IgD-negative memory B cell (primary cell): Measurements from ENCODE around the gene SSH2. TPM values are rescaled to one million over a fixed set of nuclear protein-coding genes. Genes with fewer than 3 reads are reported as not detected.
"Not testable (repeated sequence)": the region's sequence is repeated elsewhere in the genome, so short reads cannot be mapped to it uniquely, and the experiment has no call there.

ENCODE experiments used
- H3K27ac Mint-ChIP-seq, 3 donors: one replicate each; pipeline ENCODE4 v1.8.0; 2020 to 2022; ENCODE audit warnings: mild to moderate bottlenecking in 3 of 3, mixed read lengths in 3 of 3, moderate library complexity in 1 of 3
- H3K27me3 Mint-ChIP-seq: one replicate; pipeline ENCODE4 v1.8.0; 2021; ENCODE audit warnings: mixed read lengths
- H3K36me3 Mint-ChIP-seq: one replicate; pipeline ENCODE4 v1.8.0; 2020; ENCODE audit warnings: mild to moderate bottlenecking, mixed read lengths
- H3K4me1 Mint-ChIP-seq, 3 donors: one replicate each; pipeline ENCODE4 v1.8.0; 2020 to 2022; ENCODE audit warnings: mixed read lengths in 3 of 3, mild to moderate bottlenecking in 1 of 3
- H3K4me3 Mint-ChIP-seq, 4 donors: one replicate each; pipeline ENCODE4 v1.8.0; 2020 to 2022; ENCODE audit warnings: mild to moderate bottlenecking in 4 of 4, mixed read lengths in 4 of 4, moderate library complexity in 3 of 4
- H3K9me3 Mint-ChIP-seq, 3 donors: one replicate each; pipeline ENCODE4 v1.8.0; 2020 to 2021; ENCODE audit warnings: mixed read lengths in 3 of 3, mild to moderate bottlenecking in 1 of 3
- polyA plus RNA-seq: library from polyadenylated mRNA; unstranded; fragments of 300-500 nt; fragmentation: Illumina TruSeq; gene quantifications from one replicate; pipeline ENCODE4 v1.2.3, GENCODE V29; 2021

The SSH2 gene
- polyA plus RNA-seq, 1 donor from 2014 or later: 51.6 TPM

DNA sequence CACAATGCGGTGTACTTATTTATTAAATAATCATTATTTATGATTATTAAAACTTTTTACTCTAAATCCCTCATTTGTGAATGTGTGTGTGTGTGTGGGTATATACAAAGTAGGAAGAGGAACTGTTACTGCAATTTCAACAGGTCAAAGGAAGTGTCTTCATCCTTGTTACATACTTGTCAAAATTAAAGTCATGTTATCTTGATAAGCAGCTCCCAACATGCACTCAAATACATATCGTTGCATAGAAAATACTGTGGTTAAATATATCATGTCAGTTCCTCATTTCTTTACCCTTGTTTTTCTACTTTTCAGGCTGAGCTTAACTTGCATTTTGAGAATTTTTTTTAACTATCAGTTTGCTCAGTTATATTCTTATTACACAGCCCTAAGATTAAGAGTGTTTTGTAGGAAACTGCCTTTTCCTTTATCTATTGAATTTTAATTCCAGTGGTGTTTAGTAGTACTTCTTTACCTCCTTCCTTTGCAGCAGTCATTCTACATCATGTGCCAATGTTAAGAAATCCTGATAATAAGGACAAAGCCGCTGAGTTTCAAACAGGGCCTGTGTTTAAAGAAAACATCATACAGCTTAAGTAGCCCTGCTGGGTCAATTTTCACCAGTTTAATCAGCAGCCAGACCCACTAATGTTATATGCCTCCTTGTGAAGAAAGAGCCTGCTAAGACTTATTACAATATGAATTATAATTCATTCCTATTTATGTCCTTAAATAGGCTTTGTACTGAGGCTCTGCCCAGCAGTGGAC is 18.6 kb upstream of the SSH2 start:
- Mint-ChIP-seq H3K4me3 (peak overlapping the region in 1 of 4 donors; percentile 15), H3K27me3 (no peaks in the 10 kb centered on the region), H3K36me3 (no peaks in the 10 kb centered on the region), H3K9me3 (peaks cover 0 to 4% (median 3%) of the 10 kb centered on the region in 3 donors), H3K27ac (peak overlapping the region in 1 of 3 donors; percentile 26), H3K4me1 (peaks cover 10 to 20% (median 11%) of the 10 kb centered on the region in 3 donors)

GRCh38 chr17:29945281-29945680 is 15.3 kb upstream of the SSH2 start:
- Mint-ChIP-seq H3K27me3 (no peaks in the 10 kb centered on the region), H3K9me3 (no peaks in the 10 kb centered on the region), H3K4me1 (peaks cover 10 to 20% (median 11%) of the 10 kb centered on the region in 3 donors), H3K4me3 (no peak overlapping the region), H3K36me3 (no peaks in the 10 kb centered on the region), H3K27ac (no peak overlapping the region)

DNA sequence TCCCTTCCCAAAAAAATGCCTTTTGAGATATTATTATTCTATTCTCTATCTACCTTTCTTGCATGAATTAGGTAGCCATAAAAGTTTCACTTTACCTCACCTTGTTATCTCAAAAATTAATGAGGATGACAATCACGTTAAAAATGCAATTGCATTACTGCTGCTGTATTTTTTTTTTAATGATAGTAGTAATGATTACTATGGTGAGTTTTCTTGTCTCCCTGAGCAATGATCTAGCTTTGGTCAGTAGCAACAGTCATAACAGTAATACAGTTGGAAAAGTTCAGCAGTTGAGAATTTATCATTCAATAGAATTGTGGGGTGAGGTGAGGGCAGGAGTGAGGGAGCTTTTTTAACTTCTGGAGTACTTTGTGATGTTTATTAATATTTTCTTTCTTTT is 11.3 kb upstream of the SSH2 start, which contains the start of gene EFCAB5:
Gene EFCAB5 (plus strand): TSS at position 301 of the 400 bp plus-strand sequence. CDS start 163 bp downstream, outside the sequence.
- Mint-ChIP-seq H3K36me3 (no peaks in the 10 kb centered on the region), H3K9me3 (no peaks in the 10 kb centered on the region), H3K4me3 (no peak within 1 kb of the TSS), H3K4me1 (peaks cover 0 to 2% (median 0%) of the 10 kb centered on the region in 3 donors), H3K27ac (peak within 1 kb of the TSS in 1 of 3 donors; percentile 63), H3K27me3 (no peaks in the 10 kb centered on the region)

- peaks cover 1% of the 10 kb centered on the region for H3K36me3 Mint-ChIP-seq
- H3K4me1 Mint-ChIP-seq: peaks cover 0 to 5% (median 0%) of the 10 kb centered on the region in 3 donors
- no peaks in the 10 kb centered on the region for H3K27me3 Mint-ChIP-seq
- H3K9me3 Mint-ChIP-seq: no peaks in the 10 kb centered on the region
- no peak overlapping the region for H3K4me3 Mint-ChIP-seq
- no peak overlapping the region for H3K27ac Mint-ChIP-seq
Measured at GRCh38 chr17:29936724-29937123, 6.7 kb upstream of the SSH2 start.

DNA sequence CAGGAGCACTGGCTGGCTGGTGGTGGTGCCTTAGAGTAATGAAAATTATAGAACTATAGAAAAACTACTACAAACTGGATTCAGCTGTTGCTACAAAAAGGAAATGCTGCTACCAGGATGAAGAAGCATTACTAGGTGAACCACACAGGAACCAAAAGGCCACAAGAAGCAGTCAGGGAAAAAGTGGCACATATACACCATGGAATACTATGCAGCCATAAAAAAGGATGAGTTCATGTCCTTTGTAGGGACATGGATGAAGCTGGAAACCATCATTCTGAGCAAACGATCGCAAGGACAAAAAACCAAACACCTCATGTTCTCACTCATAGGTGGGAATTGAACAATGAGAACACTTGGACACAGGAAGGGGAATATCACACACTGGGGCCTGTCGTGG is 5.9 kb upstream of the SSH2 start:
- not testable (repeated sequence) for H3K4me3 Mint-ChIP-seq, H3K9me3 Mint-ChIP-seq, H3K4me1 Mint-ChIP-seq, H3K36me3 Mint-ChIP-seq, H3K27ac Mint-ChIP-seq, H3K27me3 Mint-ChIP-seq

- H3K27me3 Mint-ChIP-seq: no peaks in the 10 kb centered on the region
- H3K36me3 Mint-ChIP-seq: peaks cover 1% of the 10 kb centered on the region
- H3K4me3 Mint-ChIP-seq: no peak overlapping the region
- no peaks in the 10 kb centered on the region for H3K9me3 Mint-ChIP-seq
- H3K4me1 Mint-ChIP-seq: peaks cover 0 to 10% (median 4%) of the 10 kb centered on the region in 3 donors
- H3K27ac Mint-ChIP-seq: no peak overlapping the region
Measured at GRCh38 chr17:29933379-29933778, 3.4 kb upstream of the SSH2 start.

DNA sequence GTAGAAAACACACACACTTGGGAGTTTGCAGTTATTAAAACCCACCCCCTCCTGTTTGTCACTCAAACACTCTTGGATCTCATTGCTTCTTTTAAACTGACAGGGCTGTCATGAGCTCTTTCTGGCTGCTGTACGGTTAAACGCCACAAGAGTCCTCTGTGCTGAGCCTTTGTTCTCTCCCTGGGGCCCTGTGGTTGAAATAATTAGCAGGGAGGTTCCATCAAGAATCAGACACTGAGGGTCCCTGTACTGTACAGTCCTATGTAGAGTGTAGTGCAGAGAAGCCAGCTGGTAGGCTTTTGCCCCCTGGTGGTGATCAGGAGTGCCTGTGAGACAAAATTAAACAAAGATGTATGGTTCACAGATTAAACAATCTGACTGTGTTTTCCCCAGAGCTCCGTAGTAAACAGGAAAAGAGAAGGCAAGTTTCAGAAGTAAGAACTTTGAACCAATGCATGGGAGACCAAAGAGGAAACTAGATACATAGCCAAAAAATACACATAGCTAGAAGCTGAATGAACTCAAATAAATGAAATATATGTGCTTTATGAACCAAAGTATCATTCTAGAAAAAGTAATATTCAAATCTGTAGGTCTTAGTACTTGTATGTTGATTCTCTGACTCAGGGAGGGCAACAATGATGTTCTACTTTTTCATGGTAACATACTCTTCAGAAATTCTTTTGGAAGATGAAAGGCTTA is 1.4 kb upstream of the SSH2 start:
- Mint-ChIP-seq H3K27me3 (no peaks in the 10 kb centered on the region), H3K27ac (no peak overlapping the region), H3K9me3 (no peaks in the 10 kb centered on the region), H3K4me3 (no peak overlapping the region), H3K36me3 (peaks cover 3% of the 10 kb centered on the region), H3K4me1 (peaks cover 13 to 28% (median 21%) of the 10 kb centered on the region in 3 donors)

- peaks cover 13 to 28% (median 23%) of the 10 kb centered on the region in 3 donors for H3K4me1 Mint-ChIP-seq
- no peak overlapping the region for H3K4me3 Mint-ChIP-seq
- peaks cover 2% of the 10 kb centered on the region for H3K36me3 Mint-ChIP-seq
- no peak overlapping the region for H3K27ac Mint-ChIP-seq
- no peaks in the 10 kb centered on the region for H3K27me3 Mint-ChIP-seq
- no peaks in the 10 kb centered on the region for H3K9me3 Mint-ChIP-seq
Measured at GRCh38 chr17:29930409-29931010, 482 bp upstream of the SSH2 start.

GRCh38 chr17:29929006-29929532 is 959 bp downstream of the SSH2 start:
- Mint-ChIP-seq H3K27ac (no peak overlapping the region), H3K4me1 (peaks cover 13 to 28% (median 25%) of the 10 kb centered on the region in 3 donors)

GRCh38 chr17:29927546-29927945 is 2.5 kb downstream of the SSH2 start:
- Mint-ChIP-seq H3K4me1 (peaks cover 13 to 25% (median 23%) of the 10 kb centered on the region in 3 donors), H3K36me3 (peaks cover 2% of the 10 kb centered on the region), H3K27ac (no peak overlapping the region), H3K27me3 (no peaks in the 10 kb centered on the region), H3K4me3 (peak overlapping the region in 2 of 4 donors; percentile 23 to 50), H3K9me3 (no peaks in the 10 kb centered on the region)

More at GRCh38 chr17:29929006-29929532, 959 bp downstream of the SSH2 start:
- no peak overlapping the region for H3K4me3 Mint-ChIP-seq
- peaks cover 2% of the 10 kb centered on the region for H3K36me3 Mint-ChIP-seq
- H3K27me3 Mint-ChIP-seq: no peaks in the 10 kb centered on the region
- no peaks in the 10 kb centered on the region for H3K9me3 Mint-ChIP-seq

DNA sequence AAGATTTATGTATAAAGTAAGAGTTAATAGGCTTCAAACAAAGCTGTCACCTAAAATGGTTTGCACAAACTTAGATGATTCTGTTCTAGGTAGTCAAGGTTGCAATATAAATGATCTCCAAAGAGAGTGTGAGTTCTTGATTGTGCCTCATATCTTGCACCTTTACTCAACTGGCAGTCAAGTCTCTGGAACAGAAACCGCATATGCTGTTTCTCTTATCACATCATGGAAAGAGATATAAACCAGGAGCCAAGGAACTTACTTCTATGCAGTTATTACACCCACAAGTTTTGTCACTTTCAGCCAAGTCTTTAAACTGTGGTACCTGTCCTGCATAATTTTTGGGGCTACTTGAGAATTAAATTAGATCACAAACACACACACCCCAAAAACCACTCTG is 5.2 kb downstream of the SSH2 start:
- H3K27me3 Mint-ChIP-seq: no peaks in the 10 kb centered on the region
- H3K27ac Mint-ChIP-seq: no peak overlapping the region
- H3K9me3 Mint-ChIP-seq: no peaks in the 10 kb centered on the region
- H3K4me3 Mint-ChIP-seq: no peak overlapping the region
- H3K36me3 Mint-ChIP-seq: peaks cover 2% of the 10 kb centered on the region
- H3K4me1 Mint-ChIP-seq: peaks cover 13 to 31% (median 26%) of the 10 kb centered on the region in 3 donors

- Mint-ChIP-seq H3K27me3 (no peaks in the 10 kb centered on the region), H3K9me3 (no peaks in the 10 kb centered on the region), H3K36me3 (peaks cover 3% of the 10 kb centered on the region), H3K4me3 (peak overlapping the region in 1 of 4 donors; percentile 81), H3K27ac (peak overlapping the region in 1 of 3 donors; percentile 86), H3K4me1 (peaks cover 20 to 33% (median 30%) of the 10 kb centered on the region in 3 donors)
Measured at GRCh38 chr17:29918922-29919856, 10.8 kb downstream of the SSH2 start.

- peaks cover 20 to 33% (median 30%) of the 10 kb centered on the region in 3 donors for H3K4me1 Mint-ChIP-seq
- no peak overlapping the region for H3K27ac Mint-ChIP-seq
- no peaks in the 10 kb centered on the region for H3K27me3 Mint-ChIP-seq
- H3K36me3 Mint-ChIP-seq: peaks cover 5% of the 10 kb centered on the region
- H3K4me3 Mint-ChIP-seq: no peak overlapping the region
- H3K9me3 Mint-ChIP-seq: no peaks in the 10 kb centered on the region
Measured at GRCh38 chr17:29918016-29918415, 12.0 kb downstream of the SSH2 start.
